VCaP (cell line): ENCODE results near the gene PEX6.
"Not testable (repeated sequence)": the region's sequence is repeated elsewhere in the genome, so short reads cannot be mapped to it uniquely, and the experiment has no call there.

Experiments
- H3K27ac ChIP-seq: fragments of 450-650 bp; 2 replicates; pipeline ENCODE4 v1.5.1; 2017
- CTCF ChIP-seq: fragments of 450-650 bp; conservative IDR thresholded peaks from 2 replicates; pipeline ENCODE4 v1.5.1; 2017; ENCODE audit warnings: mild to moderate bottlenecking, moderate library complexity

Gene PEX6

GRCh38 chr6:43011207-43011606, 32.2 kb upstream of the PEX6 start:
- TF ChIP-seq CTCF = no peak
- no peak overlapping the region for H3K27ac ChIP-seq

- no peak overlapping the region for H3K27ac ChIP-seq
- peak; percentile 76 for TF ChIP-seq CTCF
Measured at GRCh38 chr6:43009124-43009523, 30.1 kb upstream of the PEX6 start.

GRCh38 chr6:43007126-43007525, 28.1 kb upstream of the PEX6 start:
- H3K27ac ChIP-seq = no peak overlapping the region

GRCh38 chr6:43006251-43006650, 27.3 kb upstream of the PEX6 start:
- no peak overlapping the region for H3K27ac ChIP-seq
- no peak for TF ChIP-seq CTCF

More at GRCh38 chr6:43007126-43007525, 28.1 kb upstream of the PEX6 start:
- no peak for TF ChIP-seq CTCF

GRCh38 chr6:43005844-43006243, 26.9 kb upstream of the PEX6 start:
- TF ChIP-seq CTCF = no peak
- H3K27ac ChIP-seq = no peak overlapping the region

GRCh38 chr6:43001843-43002242, 22.9 kb upstream of the PEX6 start:
- no peak for TF ChIP-seq CTCF
- H3K27ac ChIP-seq = no peak overlapping the region

GRCh38 chr6:42998205-42998604, 19.2 kb upstream of the PEX6 start:
- H3K27ac ChIP-seq = not testable (repeated sequence)

- peak overlapping the region; percentile 31 for H3K27ac ChIP-seq
- peak; percentile 46 for TF ChIP-seq CTCF
Measured at GRCh38 chr6:42996513-42996912, 17.5 kb upstream of the PEX6 start.
